ENCODE data around the gene DSCAM.
"Not testable (repeated sequence)": the region's sequence is repeated elsewhere in the genome, so short reads cannot be mapped to it uniquely, and the experiment has no call there.

The DSCAM gene

DNA sequence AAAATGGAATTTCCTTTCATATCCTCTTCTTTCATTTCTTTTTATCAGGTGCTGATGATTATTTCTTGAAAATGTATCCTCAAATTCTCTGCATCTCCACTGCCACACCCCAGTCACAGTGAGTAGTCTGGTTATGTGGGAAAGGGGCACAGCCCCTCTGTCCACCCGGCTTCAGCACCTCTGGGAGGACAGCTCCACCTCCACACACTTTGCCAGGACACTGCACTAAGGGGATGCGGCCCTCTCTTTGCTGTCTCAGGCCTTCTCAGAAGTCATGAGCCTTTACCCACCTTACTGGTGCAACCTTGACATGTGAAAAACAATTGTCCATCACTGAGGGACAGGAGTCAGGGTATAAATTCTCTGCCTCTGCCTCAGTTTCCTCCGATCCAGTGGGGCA, 546.7 kb downstream of the DSCAM start:
- DNase-seq (ENCODE audit: low spot score): peak; percentile 21

DNA sequence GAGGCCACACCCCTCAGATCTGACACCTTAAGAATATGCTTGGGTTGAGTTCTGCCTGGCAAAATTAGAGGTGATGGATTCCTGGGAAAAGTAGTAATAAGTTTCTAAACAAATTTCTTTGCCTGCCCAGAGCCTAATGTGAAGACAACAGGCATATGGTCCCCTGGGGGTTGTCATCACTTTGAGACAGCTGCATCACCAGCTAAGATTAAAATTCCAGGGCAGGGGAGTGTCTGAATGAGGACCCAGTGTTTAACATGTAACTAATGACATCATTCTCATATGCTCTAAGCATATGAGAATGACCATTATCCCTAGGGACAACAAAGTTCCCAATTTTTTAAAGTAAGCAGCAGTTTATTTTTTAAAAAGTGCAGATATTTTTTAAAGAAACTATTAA, 547.5 kb downstream of the DSCAM start:
- DNase-seq (ENCODE audit: low spot score): no peak

DNA sequence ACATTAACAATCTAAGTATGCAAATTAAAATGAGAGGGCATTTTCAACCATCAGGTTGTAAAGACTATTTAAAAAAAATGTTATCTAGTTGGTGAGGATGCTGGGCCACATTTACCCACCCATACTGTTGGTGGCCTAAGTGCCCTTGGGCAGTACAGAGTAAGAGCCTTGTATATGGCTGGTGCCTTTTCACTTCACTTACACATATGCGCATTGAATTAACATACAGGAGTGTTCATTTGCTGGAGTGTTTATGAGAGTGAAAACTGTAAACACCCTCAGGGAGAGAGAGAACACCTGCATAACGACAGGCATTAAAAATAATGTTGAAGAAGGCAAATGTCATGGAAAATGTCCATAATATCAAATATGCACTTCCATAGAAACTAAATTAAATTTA, 552.6 kb downstream of the DSCAM start:
- no peak for DNase-seq (ENCODE audit: low spot score)

DNA sequence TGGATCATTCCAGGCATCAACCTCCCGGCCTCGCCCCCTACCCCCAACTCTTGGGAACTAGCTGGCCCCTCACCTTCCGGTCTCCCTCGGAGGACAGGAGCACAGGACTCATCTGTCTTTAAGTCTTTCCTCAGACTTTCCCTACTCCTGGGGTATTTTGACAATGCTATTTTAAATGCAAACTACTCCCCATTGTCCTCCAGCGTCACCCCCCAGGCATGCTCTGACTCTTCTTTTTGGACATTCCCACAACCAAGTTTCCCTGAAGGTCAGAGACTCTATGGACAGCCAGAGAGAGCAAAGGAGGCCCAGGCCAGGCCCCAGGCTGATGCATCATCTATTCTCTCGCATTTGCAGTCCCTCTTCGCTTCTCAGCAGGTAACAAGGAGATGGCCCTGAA, 555.4 kb downstream of the DSCAM start:
- DNase-seq (ENCODE audit: low spot score): no peak

DNA sequence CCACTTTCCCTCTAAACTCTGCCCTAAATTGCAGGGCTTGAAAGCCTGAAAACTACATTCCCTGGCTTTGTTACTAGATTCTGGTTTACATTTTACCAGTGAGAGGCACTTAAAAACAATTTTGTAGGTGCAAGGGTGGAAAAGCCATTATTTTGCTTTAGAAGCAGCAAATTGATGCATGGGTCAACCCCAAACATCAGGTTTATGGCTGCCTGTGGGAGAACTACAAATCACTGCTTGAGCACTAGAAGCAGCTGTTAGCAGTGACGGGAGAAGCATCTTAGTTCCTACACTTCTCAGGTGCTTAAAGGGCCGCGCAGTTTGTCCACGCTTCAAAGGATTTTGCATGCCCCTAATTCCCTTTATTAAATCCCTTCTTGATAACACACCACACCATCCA, 562.5 kb downstream of the DSCAM start:
- no peak for DNase-seq (ENCODE audit: low spot score)

DNA sequence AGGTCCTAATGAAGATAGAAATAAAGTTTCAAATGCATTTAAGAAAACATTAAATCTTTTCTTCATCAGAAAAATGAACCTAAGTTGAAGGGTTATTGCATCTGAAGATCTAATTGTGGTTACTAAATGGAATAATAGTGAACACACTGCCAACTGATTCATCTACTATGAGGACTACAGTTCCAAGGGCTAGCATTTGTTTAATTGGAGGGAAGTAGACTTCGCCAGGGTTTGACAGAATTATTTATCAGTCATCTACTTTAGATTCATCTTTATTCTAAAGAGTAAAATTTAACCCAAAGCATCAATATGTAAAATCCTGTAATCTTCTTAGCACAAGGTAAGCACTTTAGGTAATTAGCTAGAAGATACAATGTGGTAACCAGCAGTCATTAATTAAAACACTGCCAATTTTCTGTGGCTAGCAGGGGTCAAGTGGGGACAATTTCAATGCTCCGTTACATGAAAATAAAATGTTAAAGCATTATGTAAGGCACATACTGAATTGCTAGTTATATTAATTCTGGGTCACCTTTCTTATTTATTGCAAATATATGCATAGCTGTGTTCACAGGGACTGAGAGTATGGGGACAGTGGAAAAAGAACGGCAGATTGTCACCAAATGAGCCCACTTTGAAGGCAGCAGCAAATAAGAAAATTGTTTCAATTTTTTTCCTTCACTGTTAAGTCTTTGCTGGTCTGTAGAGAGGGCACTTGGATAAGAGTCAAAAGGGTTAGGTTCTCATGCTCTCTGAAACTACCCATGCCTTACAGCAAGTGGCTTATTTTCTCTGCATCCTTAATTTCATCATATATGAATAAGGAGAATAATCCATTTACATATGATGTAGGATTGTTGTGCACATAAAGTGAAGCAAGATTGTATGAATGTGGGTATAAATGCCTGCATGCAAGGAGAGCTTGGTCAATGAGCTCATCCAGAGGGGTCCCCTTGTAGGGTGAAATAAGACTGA, 563.8 kb downstream of the DSCAM start:
- no peak for DNase-seq (ENCODE audit: low spot score)

DNA sequence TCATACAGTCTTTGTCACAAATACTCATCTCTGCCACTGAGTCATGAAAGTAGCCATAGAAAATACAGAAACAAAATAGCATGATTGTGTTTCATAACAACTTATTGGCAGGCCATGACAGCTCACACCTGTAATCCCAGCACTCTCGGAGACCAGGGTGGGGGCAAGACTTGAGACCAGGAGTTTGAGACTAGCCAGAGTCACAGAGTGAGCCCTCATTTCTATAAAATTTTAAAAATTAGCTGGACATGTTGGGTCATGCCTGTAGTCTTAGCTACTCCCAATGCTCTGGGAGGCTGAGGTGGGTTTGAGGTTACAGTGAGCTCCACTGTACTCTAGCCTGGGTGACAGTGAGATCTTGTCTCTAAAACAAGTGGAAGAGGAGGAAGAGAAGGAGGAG, 568.6 kb downstream of the DSCAM start:
- DNase-seq (ENCODE audit: low spot score): no peak

DNA sequence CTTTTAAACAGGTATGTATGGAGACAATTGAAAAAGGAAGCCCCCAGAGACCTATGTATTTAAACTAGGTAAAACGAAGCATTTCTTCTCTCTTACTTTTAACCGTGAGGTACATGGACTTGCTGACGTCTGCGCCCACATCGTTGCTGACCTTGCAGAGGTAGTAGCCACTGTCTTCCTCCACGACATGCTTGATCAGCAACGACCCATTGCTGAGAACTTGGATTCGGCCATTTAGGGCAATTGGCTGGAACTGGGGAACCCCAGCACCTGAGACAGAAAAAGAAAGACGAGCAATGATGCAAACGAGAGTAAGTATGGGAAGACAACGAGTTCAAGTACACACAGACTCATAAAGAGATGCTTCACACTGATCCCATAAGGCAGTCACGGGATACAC, 571.0 kb downstream of the DSCAM start:
- DNase-seq (ENCODE audit: low spot score): no peak

DNA sequence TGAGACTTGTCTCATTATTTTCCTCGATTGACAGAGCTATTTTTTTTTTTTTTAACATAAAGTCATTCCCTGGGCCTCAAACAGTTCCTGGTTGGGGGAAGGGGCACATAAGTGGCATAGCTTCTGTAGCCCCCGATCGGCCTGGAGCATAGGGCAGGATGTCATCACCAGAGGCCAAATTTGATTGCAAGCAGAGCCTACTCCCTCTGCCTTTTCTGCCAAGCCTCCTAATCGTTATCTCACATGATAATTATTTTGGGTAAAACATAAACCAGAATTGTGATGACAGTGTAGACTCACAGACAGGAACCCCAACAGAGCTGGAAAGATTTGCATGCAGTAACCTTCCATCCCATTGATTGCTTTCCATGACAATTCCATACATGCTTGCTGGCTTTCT, 574.9 kb downstream of the DSCAM start:
- DNase-seq (ENCODE audit: low spot score): no peak

DNA sequence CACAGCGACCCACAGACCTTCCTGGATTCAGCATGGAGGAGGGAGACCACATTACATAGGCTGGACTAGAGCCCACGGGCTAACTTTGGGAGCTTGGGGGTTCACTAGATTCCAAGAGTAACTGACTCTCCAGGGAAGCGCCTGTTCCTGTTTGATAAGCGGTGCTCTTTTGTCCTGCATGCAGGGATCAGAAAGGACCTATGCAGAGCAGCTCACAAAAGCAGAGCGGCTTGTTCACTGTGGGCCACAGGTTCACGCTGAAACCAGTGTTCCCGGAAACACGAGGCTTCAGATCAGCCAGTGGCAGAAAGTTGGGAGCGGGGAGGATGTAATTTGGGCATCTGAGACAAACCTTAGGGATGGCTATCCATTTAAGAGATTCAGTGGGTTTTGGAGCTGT, 575.8 kb downstream of the DSCAM start:
- DNase-seq (ENCODE audit: low spot score): peak; percentile 16

DNA sequence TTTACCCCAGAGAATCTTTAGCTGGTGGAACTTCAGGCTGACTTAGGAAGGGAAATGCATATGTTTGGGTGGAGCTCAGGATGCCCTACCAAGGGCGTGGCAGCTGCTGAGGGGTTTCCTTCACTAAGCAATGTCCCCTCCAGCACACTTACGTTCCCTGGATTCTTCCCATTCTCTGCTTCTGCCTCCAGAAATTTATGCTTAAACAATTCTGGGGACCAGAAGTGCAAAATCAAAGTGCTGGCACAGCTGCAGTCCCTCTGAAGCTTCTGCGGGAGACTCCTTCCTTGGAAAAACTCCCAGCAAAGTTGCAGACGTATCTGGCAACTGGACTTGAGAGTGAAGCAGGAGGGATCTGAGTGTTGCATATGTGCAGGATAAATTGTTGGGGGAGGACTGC, 576.9 kb downstream of the DSCAM start:
- DNase-seq (ENCODE audit: low spot score): no peak

DNA sequence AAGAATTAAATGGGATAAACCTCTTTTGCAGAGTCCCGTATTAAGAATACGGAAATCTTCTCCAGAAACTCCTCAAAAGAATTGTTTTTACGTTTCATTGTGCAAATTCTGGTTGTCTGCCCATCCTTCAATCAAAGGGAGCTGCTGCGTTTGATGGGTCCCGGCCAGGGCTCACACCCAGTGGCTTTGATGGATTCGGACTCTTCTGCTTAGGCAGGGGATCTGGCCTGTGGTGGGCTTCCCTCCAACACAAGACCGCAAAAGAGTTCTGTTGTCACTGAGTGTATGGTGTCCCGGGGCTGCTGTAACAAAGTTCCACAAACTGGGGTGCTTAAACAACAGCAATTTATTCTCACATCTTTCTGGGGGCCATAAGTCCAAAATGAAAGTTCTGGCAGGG, 577.7 kb downstream of the DSCAM start:
- no peak for DNase-seq (ENCODE audit: low spot score)

DNA sequence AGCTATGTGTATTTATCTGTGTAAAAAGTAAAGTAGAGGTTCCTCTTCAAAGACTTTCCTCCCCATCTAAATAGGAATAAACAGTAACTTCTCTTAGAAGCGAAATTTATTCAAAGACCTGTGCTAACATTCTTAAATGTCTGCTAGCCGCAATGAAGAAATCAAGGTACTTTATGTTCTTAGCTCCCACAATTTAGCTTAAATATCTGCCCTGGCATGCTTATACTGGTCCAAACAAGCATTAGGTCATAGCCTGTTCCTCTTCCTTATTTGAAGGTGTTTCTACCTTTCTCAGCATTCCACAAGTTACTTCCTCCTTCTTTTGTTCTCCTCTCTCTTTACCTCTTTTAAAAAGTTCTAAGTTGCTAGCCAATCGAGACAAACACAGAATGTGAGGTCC, 588.5 kb downstream of the DSCAM start:
- not testable (repeated sequence) for DNase-seq (ENCODE audit: low spot score)

DNA sequence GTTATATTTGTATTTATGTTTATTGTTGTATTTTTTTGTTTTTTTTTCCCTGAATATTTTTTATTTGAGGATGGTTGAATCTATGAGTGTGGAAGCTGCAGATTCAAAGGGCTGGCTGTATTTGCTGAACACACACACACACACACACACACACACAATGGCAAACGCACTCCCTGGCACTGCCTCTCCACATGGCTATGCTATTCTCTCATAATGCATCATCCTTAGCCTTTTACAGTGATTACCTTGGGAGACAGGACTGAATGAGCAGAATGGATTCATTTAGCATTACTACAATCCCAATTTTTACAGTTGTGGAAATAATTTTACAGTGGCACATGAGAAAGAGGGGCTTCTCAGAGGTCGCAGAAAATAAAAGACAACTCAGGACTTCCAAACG, 589.6 kb downstream of the DSCAM start:
- DNase-seq (ENCODE audit: low spot score): no peak

DNA sequence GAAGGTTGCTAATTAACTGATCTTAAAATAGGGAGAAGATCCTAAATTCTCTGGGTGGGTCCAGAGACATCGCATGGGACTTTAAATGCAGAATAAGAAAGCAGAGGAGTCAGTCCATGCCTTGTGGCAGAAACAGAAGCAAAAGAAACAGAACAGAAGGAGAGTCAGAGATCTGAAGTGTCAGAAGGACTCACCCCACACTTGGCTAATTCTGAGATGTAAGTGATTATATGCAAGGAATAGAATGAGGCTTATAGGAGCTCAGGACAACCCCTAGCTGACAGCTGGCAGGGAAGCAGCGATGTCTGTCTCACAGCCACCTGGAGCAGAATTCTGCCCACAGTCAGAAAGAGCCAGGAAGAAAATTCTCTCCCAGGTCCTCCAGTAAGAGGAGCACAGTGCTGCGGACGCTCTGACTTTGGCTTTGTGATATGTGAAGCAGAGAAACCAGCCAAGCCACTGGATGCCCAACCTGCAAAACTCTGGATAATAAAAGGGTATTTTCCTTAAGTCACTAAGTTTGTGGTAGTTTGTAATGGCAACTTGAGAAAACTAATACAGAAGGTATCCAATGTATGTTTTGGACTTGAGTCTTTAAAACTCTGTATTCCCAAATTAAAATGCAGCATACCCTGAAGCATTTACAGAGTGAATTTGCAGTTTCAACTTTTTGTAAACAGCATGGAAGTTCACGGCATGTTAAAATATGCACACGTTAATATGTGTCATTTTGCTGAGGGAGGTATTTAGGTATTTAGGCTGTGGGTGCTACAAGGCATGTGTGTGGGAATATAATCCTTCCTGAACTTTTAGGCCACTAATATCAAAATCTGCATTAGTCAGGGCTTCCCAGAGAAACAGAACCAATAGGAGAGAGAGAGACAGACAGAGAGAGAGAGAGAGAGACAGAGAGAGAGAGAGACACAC, 591.2 kb downstream of the DSCAM start:
- DNase-seq (ENCODE audit: low spot score): no peak

DNA sequence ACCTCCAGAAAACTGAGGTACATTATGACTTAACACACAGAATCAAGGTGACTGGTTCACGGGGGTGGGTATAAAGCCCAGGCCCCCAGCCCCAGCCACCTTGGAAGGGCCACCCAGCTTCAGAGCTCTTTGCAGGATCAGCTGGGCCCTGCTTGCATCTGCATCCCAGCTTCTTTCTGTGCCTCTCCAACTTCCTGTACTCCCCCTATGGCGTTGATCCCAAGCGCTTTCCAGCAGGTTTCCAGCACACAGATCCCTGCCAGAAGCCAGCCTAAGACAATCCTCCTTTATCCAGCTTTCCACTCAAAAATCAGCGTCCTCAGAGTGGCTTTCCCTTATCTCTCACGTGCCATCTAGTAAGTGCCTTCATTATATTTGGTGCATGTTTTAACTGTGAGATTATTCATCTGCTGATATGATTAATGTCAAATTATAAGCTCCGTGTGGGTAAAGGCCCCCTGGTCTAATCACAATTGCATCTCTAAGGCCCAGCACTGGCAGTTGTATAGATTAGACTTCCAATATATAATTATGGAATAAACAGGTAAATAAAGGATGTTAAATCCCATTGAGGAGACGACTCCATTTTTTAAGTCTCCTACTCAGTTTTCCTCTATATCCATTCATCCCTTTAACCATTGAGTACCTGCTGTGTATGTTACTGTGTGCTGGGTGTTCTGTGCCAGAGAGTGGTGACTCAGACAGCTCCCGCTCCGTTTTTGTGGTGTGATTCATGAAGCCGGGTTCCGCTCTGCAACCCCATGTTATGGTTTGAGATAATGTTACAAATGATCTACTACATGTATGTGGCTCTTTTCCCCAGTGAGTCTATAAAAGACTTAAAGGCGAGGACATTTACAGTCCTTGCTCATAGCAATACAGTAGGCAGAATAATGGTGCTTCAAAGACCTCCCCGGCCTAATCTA, 592.2 kb downstream of the DSCAM start:
- no peak for DNase-seq (ENCODE audit: low spot score)

DNA sequence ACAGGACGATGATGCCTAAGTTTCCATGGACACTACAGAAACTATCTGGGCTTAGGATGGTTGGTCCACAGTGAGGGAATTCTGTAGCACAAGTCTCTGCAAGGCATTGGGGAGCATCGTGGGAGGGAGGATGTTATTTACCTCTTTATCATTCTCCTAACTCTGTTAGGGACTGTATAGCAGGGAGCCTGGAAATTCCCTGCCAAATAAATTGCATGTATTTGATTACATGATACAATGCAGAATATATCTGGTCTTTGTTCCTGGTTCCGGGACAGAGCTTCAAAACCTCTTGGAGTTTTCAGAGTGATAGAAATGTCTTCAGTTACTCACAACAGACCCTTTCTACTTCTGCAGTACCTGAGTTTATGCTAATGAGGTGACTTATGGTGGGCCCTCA, 593.8 kb downstream of the DSCAM start:
- no peak for DNase-seq (ENCODE audit: low spot score)

DNA sequence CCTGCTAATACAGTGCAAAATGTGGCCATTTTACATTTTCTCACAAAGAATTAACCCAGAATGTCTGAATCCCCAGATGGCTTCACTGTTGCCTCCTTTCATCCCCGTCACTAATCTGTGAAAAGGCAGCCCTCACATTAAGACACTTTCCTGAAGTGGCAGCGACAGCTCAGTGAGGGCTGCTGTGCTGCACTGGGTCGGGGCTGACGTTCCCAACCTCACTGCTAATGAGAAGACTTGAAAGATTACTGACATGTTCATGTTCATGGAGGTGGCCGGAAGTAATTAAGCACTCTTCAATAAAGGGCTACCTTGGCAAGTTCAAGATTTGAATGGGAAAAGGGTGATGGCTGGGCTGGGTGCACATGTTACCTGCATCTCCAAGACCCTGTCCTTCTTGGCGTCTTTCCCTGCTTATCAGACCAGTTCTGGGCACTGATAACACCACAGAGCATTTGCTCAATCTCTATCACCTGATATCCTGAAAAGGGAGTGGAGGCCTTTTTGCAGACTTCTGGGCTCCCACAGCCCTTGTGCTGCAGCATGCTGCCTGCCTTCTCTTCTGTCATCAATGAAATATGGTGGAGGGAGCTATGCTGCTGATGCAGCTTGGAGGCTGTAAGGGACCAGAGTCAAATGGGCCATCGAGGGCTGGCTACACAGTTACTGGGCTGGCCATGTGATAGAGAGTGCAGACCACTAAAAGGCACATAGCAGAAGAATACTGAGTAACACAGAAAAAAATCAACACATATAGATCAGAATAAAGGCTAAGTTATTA, 596.3 kb downstream of the DSCAM start:
- no peak for DNase-seq (ENCODE audit: low spot score)

DNA sequence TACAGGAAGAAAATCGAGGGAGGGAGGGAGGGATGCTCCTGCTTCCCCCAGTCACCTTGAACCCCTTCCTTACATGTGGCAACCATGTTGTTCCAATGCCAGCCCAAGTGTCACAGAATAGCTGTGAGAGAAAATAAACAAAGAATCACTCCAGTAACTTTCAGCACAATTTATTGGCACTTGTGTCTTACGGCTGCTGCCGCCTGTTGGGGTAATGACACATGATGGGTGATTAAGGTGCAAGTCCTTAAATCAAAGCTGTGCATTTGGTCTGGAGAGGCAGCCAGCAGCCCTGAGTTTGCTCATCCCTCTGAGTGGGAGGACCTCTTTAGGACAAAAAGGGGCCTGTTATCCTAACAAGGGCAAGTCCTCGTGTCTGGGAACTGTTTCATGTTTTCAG, 602.0 kb downstream of the DSCAM start:
- DNase-seq (ENCODE audit: low spot score): no peak

DNA sequence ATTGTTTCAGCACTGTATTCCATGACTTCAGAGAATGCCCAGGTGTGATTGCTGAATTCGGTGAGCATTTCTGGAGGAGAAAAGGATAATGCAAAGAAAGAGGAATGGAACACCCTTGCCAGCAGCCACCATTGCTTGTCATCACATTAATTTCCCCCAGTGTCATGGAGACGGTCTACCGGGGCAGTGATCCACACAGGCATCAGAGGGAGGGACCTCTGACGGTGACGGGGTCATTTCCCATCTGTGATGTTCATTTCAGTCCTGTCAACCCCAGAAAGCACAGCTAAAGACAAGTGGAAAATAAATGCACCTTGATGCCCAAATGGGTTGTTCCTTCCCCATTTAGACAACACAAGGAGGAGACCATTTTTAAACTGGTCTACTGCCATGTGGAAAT, 603.3 kb downstream of the DSCAM start:
- DNase-seq (ENCODE audit: low spot score): no peak

All from iPS-NIHi11 (cell line).